HepG2 (cell line): Measurements from ENCODE around the gene NAT9.

Source experiments
- CENPX ChIP-seq: sonication (generic); formaldehyde crosslinking; IDR thresholded peaks from 2 replicates; pipeline ENCODE4 v1.9.0; 2021; ENCODE audit warnings: mild to moderate bottlenecking, missing genetic modification reagents, moderate library complexity
- PHF20 ChIP-seq: sonication (generic); formaldehyde crosslinking; IDR thresholded peaks from 2 replicates; pipeline ENCODE4 v1.5.0; 2020; ENCODE audit warnings: mild to moderate bottlenecking, missing genetic modification reagents
- SATB2 ChIP-seq: sonication (generic); formaldehyde crosslinking; IDR thresholded peaks from 2 replicates; pipeline ENCODE4 v1.5.0; 2020; ENCODE audit warnings: missing genetic modification reagents
- SYNCRIP ChIP-seq: fragments of 200-400 bp; formaldehyde crosslinking; IDR thresholded peaks from 2 replicates; pipeline ENCODE4 v1.6.1; 2018; ENCODE audit warnings: mild to moderate bottlenecking, low read depth, low read length; ENCODE audit not compliant: insufficient read depth
- USF2 ChIP-seq, 2 experiments: sonication (generic) in 1 of 2; formaldehyde crosslinking in 1 of 2; IDR thresholded peaks; 2 replicates each; pipeline versions ENCODE4 v1.5.1 to v1.6.1; 2011 to 2020; ENCODE audit warnings: borderline replicate concordance in 1 of 2, low read depth in 1 of 2, low read length in 1 of 2, mild to moderate bottlenecking in 1 of 2, missing genetic modification reagents in 1 of 2, moderate library complexity in 1 of 2
- ZFP37 ChIP-seq: sonication (generic); formaldehyde crosslinking; IDR thresholded peaks from 2 replicates; pipeline ENCODE4 v1.4.0; 2020; ENCODE audit warnings: missing genetic modification reagents, borderline replicate concordance
- ZNF136 ChIP-seq: sonication (generic); formaldehyde crosslinking; IDR thresholded peaks from 2 replicates; pipeline ENCODE4 v1.8.1; 2022; ENCODE audit warnings: low read depth, mild to moderate bottlenecking, moderate library complexity, missing genetic modification reagents
- ZNF275 ChIP-seq: sonication (generic); formaldehyde crosslinking; IDR thresholded peaks from 2 replicates; pipeline ENCODE4 v1.8.0; 2022; ENCODE audit warnings: missing genetic modification reagents, mild to moderate bottlenecking, inconsistent platforms, borderline replicate concordance
- ZNF589 ChIP-seq: sonication (generic); formaldehyde crosslinking; conservative IDR thresholded peaks from 2 replicates; pipeline ENCODE4 v1.8.0; 2022; ENCODE audit warnings: mild to moderate bottlenecking, moderate library complexity, missing genetic modification reagents
- ZNF766 ChIP-seq: sonication (generic); formaldehyde crosslinking; IDR thresholded peaks from 2 replicates; pipeline ENCODE4 v1.5.0; 2020; ENCODE audit warnings: missing genetic modification reagents, borderline replicate concordance
- ZZZ3 ChIP-seq: sonication (generic); formaldehyde crosslinking; IDR thresholded peaks from 2 replicates; pipeline ENCODE4 v1.4.0; 2020; ENCODE audit warnings: missing genetic modification reagents, mild to moderate bottlenecking, borderline replicate concordance
- TF ChIP-seq, protein P1 (sequence below): sonication (generic); formaldehyde crosslinking; IDR thresholded peaks from 2 replicates; pipeline ENCODE4 v1.5.0; 2020; ENCODE audit warnings: mild to moderate bottlenecking, missing genetic modification reagents, moderate library complexity
- TF ChIP-seq, protein P2 (sequence below): sonication (generic); formaldehyde crosslinking; IDR thresholded peaks from 2 replicates; pipeline ENCODE4 v1.4.0; 2020; ENCODE audit warnings: mild to moderate bottlenecking, low read depth, missing genetic modification reagents

DNA sequence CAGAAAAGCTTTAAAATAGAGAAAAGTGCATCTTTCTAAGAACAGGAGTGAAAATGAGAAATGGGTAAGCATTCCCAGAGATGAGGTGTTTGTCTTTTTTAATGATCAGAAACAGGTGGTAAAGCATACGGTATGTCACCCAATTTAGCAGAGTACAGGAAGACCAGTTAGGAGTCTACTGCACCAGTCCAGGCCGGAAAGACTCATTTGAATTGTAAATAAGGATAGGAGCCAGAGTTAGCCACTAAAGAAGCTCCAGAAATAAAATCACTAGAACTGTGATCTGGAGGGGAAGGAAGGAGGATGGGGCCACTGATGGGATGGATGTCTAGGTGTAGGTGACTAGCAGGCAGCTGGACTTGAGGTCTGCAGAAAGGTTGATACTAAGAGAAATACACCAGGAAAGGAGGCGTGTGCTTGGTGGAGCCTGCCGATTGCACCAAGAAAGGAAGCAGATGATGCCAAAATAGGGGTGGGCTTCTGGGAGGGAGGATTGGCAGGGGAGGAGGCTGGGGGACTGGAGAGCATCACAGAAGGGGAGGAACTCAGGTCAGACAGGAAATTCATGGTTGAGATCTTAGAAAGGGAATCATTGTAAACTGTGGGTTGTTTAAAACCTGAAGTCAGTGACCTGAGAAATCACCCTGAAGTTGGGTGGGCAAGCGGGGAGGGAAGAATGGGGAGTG is 8.1 kb upstream of the NAT9 start:
- no peak for TF ChIP-seq ZNF589
- TF ChIP-seq ZFP37 (CRISPR knock-in tag): no peak
- TF ChIP-seq, protein P1, sequence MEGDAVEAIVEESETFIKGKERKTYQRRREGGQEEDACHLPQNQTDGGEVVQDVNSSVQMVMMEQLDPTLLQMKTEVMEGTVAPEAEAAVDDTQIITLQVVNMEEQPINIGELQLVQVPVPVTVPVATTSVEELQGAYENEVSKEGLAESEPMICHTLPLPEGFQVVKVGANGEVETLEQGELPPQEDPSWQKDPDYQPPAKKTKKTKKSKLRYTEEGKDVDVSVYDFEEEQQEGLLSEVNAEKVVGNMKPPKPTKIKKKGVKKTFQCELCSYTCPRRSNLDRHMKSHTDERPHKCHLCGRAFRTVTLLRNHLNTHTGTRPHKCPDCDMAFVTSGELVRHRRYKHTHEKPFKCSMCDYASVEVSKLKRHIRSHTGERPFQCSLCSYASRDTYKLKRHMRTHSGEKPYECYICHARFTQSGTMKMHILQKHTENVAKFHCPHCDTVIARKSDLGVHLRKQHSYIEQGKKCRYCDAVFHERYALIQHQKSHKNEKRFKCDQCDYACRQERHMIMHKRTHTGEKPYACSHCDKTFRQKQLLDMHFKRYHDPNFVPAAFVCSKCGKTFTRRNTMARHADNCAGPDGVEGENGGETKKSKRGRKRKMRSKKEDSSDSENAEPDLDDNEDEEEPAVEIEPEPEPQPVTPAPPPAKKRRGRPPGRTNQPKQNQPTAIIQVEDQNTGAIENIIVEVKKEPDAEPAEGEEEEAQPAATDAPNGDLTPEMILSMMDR (CRISPR knock-in tag): no peak
- TF ChIP-seq CENPX (CRISPR knock-in tag): no peak
- TF ChIP-seq PHF20: no peak
- TF ChIP-seq SATB2 (CRISPR knock-in tag): no peak
- TF ChIP-seq, protein P2, sequence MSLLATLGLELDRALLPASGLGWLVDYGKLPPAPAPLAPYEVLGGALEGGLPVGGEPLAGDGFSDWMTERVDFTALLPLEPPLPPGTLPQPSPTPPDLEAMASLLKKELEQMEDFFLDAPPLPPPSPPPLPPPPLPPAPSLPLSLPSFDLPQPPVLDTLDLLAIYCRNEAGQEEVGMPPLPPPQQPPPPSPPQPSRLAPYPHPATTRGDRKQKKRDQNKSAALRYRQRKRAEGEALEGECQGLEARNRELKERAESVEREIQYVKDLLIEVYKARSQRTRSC (CRISPR knock-in tag): no peak
- no peak for TF ChIP-seq USF2 (IDR thresholded peaks at IDR 0.05; ENCODE audit: low read depth, low read length)
- no peak for TF ChIP-seq USF2 (CRISPR knock-in tag; IDR thresholded peaks at IDR 0.05; ENCODE audit: borderline replicate concordance)
- TF ChIP-seq ZNF136 (CRISPR knock-in tag): no peak
- TF ChIP-seq ZZZ3: no peak
- TF ChIP-seq ZNF275 (CRISPR knock-in tag): no peak
- TF ChIP-seq SYNCRIP: no peak
- TF ChIP-seq ZNF766 (CRISPR knock-in tag): no peak
